Measurements from ENCODE around the gene ADGRF1.

The ADGRF1 gene

GRCh38 chr6:46990031-46990644, 52.0 kb downstream of the ADGRF1 start:
- Mint-ChIP-seq H3K27me3 (ENCODE audit: low read depth, poor library complexity) (peaks cover 6% of the 10 kb centered on the region), H3K4me1 (peaks cover 45% of the 10 kb centered on the region), H3K27ac (no peak overlapping the region)

GRCh38 chr6:46989398-46989797, 52.7 kb downstream of the ADGRF1 start:
- Mint-ChIP-seq H3K9me3 (no peaks in the 10 kb centered on the region), H3K27me3 (ENCODE audit: low read depth, poor library complexity) (peaks cover 6% of the 10 kb centered on the region), H3K4me1 (peaks cover 49% of the 10 kb centered on the region), H3K4me3 (no peak overlapping the region), H3K36me3 (ENCODE audit: low read depth) (no peaks in the 10 kb centered on the region), H3K27ac (no peak overlapping the region)
- TF ChIP-seq CTCF (IDR thresholded peaks at IDR 0.05): no peak
- no peak for DNase-seq

More at GRCh38 chr6:46990031-46990644, 52.0 kb downstream of the ADGRF1 start:
- DNase-seq: peak; percentile 71
- no peak for TF ChIP-seq CTCF (IDR thresholded peaks at IDR 0.05)
- H3K9me3 Mint-ChIP-seq: no peaks in the 10 kb centered on the region
- no peak overlapping the region for H3K4me3 Mint-ChIP-seq
- H3K36me3 Mint-ChIP-seq (ENCODE audit: low read depth): no peaks in the 10 kb centered on the region

GRCh38 chr6:46985943-46986342, 56.2 kb downstream of the ADGRF1 start:
- Mint-ChIP-seq H3K27me3 (ENCODE audit: low read depth, poor library complexity) (peaks cover 3% of the 10 kb centered on the region), H3K4me3 (no peak overlapping the region), H3K4me1 (peaks cover 69% of the 10 kb centered on the region), H3K36me3 (ENCODE audit: low read depth) (no peaks in the 10 kb centered on the region), H3K9me3 (no peaks in the 10 kb centered on the region), H3K27ac (no peak overlapping the region)
- TF ChIP-seq CTCF (IDR thresholded peaks at IDR 0.05): no peak
- DNase-seq: no peak

- Mint-ChIP-seq H3K4me1 (peaks cover 60% of the 10 kb centered on the region), H3K4me3 (no peak overlapping the region), H3K27me3 (ENCODE audit: low read depth, poor library complexity) (peaks cover 5% of the 10 kb centered on the region), H3K36me3 (ENCODE audit: low read depth) (no peaks in the 10 kb centered on the region), H3K9me3 (no peaks in the 10 kb centered on the region), H3K27ac (no peak overlapping the region)
- DNase-seq: no peak
- no peak for TF ChIP-seq CTCF (IDR thresholded peaks at IDR 0.05)
Measured at GRCh38 chr6:46983007-46983411, 59.1 kb downstream of the ADGRF1 start.

GRCh38 chr6:46979206-46979605, 62.9 kb downstream of the ADGRF1 start:
- Mint-ChIP-seq H3K4me3 (no peak overlapping the region), H3K27me3 (ENCODE audit: low read depth, poor library complexity) (peaks cover 8% of the 10 kb centered on the region), H3K36me3 (ENCODE audit: low read depth) (no peaks in the 10 kb centered on the region), H3K9me3 (no peaks in the 10 kb centered on the region), H3K27ac (no peak overlapping the region), H3K4me1 (peaks cover 36% of the 10 kb centered on the region)
- TF ChIP-seq CTCF (IDR thresholded peaks at IDR 0.05): no peak
- DNase-seq: no peak

- Mint-ChIP-seq H3K27ac (no peak overlapping the region), H3K36me3 (ENCODE audit: low read depth) (no peaks in the 10 kb centered on the region), H3K4me3 (no peak overlapping the region), H3K27me3 (ENCODE audit: low read depth, poor library complexity) (peaks cover 8% of the 10 kb centered on the region), H3K9me3 (no peaks in the 10 kb centered on the region), H3K4me1 (peaks cover 15% of the 10 kb centered on the region)
- no peak for TF ChIP-seq CTCF (IDR thresholded peaks at IDR 0.05)
- no peak for DNase-seq
Measured at GRCh38 chr6:46974786-46975185, 67.3 kb downstream of the ADGRF1 start.

All from nephron progenitor cell (in vitro differentiated cells).